ENCODE results near the gene LMBR1. TPM values are rescaled to one million over a fixed set of nuclear protein-coding genes. Genes with fewer than 3 reads are reported as not detected.

The LMBR1 gene

DNA sequence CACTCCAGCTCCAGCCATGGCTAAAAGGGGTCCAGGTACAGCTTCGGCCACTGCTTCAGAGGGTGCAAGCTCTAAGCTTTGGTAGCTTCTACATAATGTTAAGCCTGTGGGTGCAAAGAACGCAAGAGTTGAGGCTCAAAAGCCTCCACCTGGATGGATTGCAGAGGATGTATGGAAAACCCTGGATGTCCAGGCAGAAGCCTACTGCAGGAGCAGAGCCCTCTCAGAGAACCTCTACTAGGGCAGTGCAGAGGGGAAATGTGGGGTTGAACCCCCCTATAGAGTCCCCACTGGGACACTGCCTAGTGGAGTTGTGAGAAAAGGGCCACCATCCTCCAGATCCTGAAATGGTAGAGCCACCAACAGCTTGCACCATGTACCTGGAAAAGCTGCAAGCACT is 263.1 kb downstream of the LMBR1 start:
- no peak for DNase-seq (ENCODE audit: low spot score)
- Histone ChIP-seq H3K4me1 (ENCODE audit: control insufficient read depth in 2 of 2, insufficient read depth in 1 of 2, low read depth in 1 of 2, low read length in 2 of 2) (peaks cover 2% of the 10 kb centered on the region in 2 donors), H3K18ac (ENCODE audit: low read length) (no peak overlapping the region)

GRCh38 chr7:156628562-156628961 is 264.4 kb downstream of the LMBR1 start:
- no peak overlapping the region for H2BK5ac ChIP-seq (ENCODE audit: low read length)
- H2BK12ac ChIP-seq (ENCODE audit: low read length) = no peak overlapping the region
- H2BK120ac ChIP-seq (ENCODE audit: low read depth, low read length) = no peak overlapping the region
- H4K91ac ChIP-seq (ENCODE audit: low read depth, low read length, poor library complexity) = no peak overlapping the region
- H3K27ac ChIP-seq (replicated peaks; ENCODE audit: low read length) = no peak overlapping the region
- H3K4me1 ChIP-seq (ENCODE audit: control insufficient read depth in 2 of 2, insufficient read depth in 1 of 2, low read depth in 1 of 2, low read length in 2 of 2) = peaks cover 2% of the 10 kb centered on the region in 2 donors
- DNase-seq (ENCODE audit: low spot score) = no peak
- H4K8ac ChIP-seq (ENCODE audit: low read depth, low read length) = no peak overlapping the region
- no peaks in the 10 kb centered on the region for H3K27me3 ChIP-seq (ENCODE audit: control insufficient read depth in 3 of 3, insufficient read depth in 3 of 3, low read depth in 1 of 3, low read length in 3 of 3)
- peaks cover 8 to 10% of the 10 kb centered on the region in 2 donors for H3K9me3 ChIP-seq (replicated peaks in 1 of 2; ENCODE audit: control insufficient read depth in 2 of 2, insufficient read depth in 1 of 2, low read depth in 1 of 2, low read length in 2 of 2)
- H3K79me1 ChIP-seq (ENCODE audit: low read depth, low read length) = no peaks in the 10 kb centered on the region
- no peak overlapping the region for H2BK15ac ChIP-seq (ENCODE audit: low read length)
- H2AFZ ChIP-seq (ENCODE audit: low read length) = no peak overlapping the region
- no peak overlapping the region for H3K4ac ChIP-seq (ENCODE audit: low read length)
- H3K4me3 ChIP-seq (ENCODE audit: low read length in 2 of 2) = no peak overlapping the region
- H3K23ac ChIP-seq (ENCODE audit: low read depth, low read length, poor library complexity) = no peak overlapping the region
- H3K18ac ChIP-seq (ENCODE audit: low read length) = no peak overlapping the region
- no peak overlapping the region for H2AK5ac ChIP-seq (ENCODE audit: low read depth, low read length)
- H3K36me3 ChIP-seq (replicated peaks in 1 of 2; ENCODE audit: control insufficient read depth in 2 of 2, insufficient read depth in 2 of 2, low read length in 2 of 2) = no peaks in the 10 kb centered on the region
- H3K4me2 ChIP-seq (ENCODE audit: insufficient read depth, low read length, poor library complexity, severe bottlenecking) = no peak overlapping the region
- no peak overlapping the region for H3K9ac ChIP-seq (ENCODE audit: low read depth, low read length, poor library complexity)
- H3K14ac ChIP-seq (ENCODE audit: low read length) = no peak overlapping the region

More for the DNA sequence above, 263.1 kb downstream of the LMBR1 start:
- no peak overlapping the region for H2AK5ac ChIP-seq (ENCODE audit: low read depth, low read length)
- no peaks in the 10 kb centered on the region for H3K27me3 ChIP-seq (ENCODE audit: control insufficient read depth in 3 of 3, insufficient read depth in 3 of 3, low read depth in 1 of 3, low read length in 3 of 3)
- no peak overlapping the region for H3K4ac ChIP-seq (ENCODE audit: low read length)
- H3K14ac ChIP-seq (ENCODE audit: low read length) = no peak overlapping the region
- H2BK120ac ChIP-seq (ENCODE audit: low read depth, low read length) = no peak overlapping the region
- H2BK12ac ChIP-seq (ENCODE audit: low read length) = no peak overlapping the region
- H3K4me3 ChIP-seq (ENCODE audit: low read length in 2 of 2) = no peak overlapping the region
- no peak overlapping the region for H3K27ac ChIP-seq (replicated peaks; ENCODE audit: low read length)
- WGBS, 2 donors (ENCODE audit: extremely low coverage in 2 of 2, insufficient read length in 2 of 2, insufficient replicate concordance in 1 of 2) = no CpG with 5 or more reads among the region's 2 CpGs
- no peak overlapping the region for H2BK15ac ChIP-seq (ENCODE audit: low read length)
- H3K4me2 ChIP-seq (ENCODE audit: insufficient read depth, low read length, poor library complexity, severe bottlenecking) = no peak overlapping the region
- no peak overlapping the region for H3K23ac ChIP-seq (ENCODE audit: low read depth, low read length, poor library complexity)
- no peaks in the 10 kb centered on the region for H3K36me3 ChIP-seq (replicated peaks in 1 of 2; ENCODE audit: control insufficient read depth in 2 of 2, insufficient read depth in 2 of 2, low read length in 2 of 2)
- no peak overlapping the region for H2BK5ac ChIP-seq (ENCODE audit: low read length)
- no peak overlapping the region for H4K91ac ChIP-seq (ENCODE audit: low read depth, low read length, poor library complexity)
- no peak overlapping the region for H4K8ac ChIP-seq (ENCODE audit: low read depth, low read length)
- no peak overlapping the region for H2AFZ ChIP-seq (ENCODE audit: low read length)
- H3K9me3 ChIP-seq (replicated peaks in 1 of 2; ENCODE audit: control insufficient read depth in 2 of 2, insufficient read depth in 1 of 2, low read depth in 1 of 2, low read length in 2 of 2) = peaks cover 8 to 10% of the 10 kb centered on the region in 2 donors
- no peak overlapping the region for H3K9ac ChIP-seq (ENCODE audit: low read depth, low read length, poor library complexity)
- H3K79me1 ChIP-seq (ENCODE audit: low read depth, low read length) = no peaks in the 10 kb centered on the region

Small RNA genes lying within 50 kb of the gene (small RNA-seq; reads per million reads assigned to genes)
- gene RNU4-31P (ENCODE audit: insufficient read depth) = not detected

All from neuronal stem cell (in vitro differentiated cells).